CD4-positive, alpha-beta T cell (primary cell): ENCODE data around the gene CCNE1. TPM values are rescaled to one million over a fixed set of nuclear protein-coding genes. Genes with fewer than 3 reads are reported as not detected.

Source experiments
- ATAC-seq: fragments of 200-7000 bp; cut with Tn5 transposase; one replicate; pipeline ENCODE4 v1.10.0; 2022; ENCODE audit warnings: mild to moderate bottlenecking; ENCODE audit not compliant: poor library complexity
- CTCF ChIA-PET: fragments of 350-600 bp; sonication (Branson Sonifier 250); formaldehyde crosslinking; loops from one replicate; lab custom pipeline; 2021; ENCODE audit warnings: antibody characterized with exemption, inconsistent platforms; lab: Charles Lee
- POLR2A ChIA-PET: fragments of 350-600 bp; sonication (Branson Sonifier 250); formaldehyde crosslinking; loops from one replicate; lab custom pipeline; 2021; ENCODE audit warnings: antibody characterized with exemption, inconsistent platforms; lab: Charles Lee
- DNase-seq, 14 experiments: peaks; one replicate each; pipeline ENCODE4 v3.0.0-alpha.2; 2013 to 2020; ENCODE audit warnings: mixed read lengths in 2 of 14
- H3K27ac ChIP-seq, 2 donors: one replicate each; pipeline versions ENCODE4 v1.5.1 to v1.7.0; 2013; ENCODE audit warnings: low read length in 2 of 2, low read depth in 1 of 2, mild to moderate bottlenecking in 1 of 2
- H3K27me3 ChIP-seq, 2 experiments: 1 replicate in 1 of 2; 2 replicates in 1 of 2; pipeline versions ENCODE4 v1.6.1 to v1.7.0; 2013; ENCODE audit warnings: low read length in 2 of 2, control low read depth in 1 of 2, mild to moderate bottlenecking in 1 of 2, moderate library complexity in 1 of 2; ENCODE audit not compliant: insufficient read depth in 2 of 2, control insufficient read depth in 1 of 2
- H3K36me3 ChIP-seq: one replicate; pipeline ENCODE4 v1.6.1; 2013; ENCODE audit warnings: low read length, control low read depth; ENCODE audit not compliant: insufficient read depth
- H3K4me1 ChIP-seq: one replicate; pipeline ENCODE4 v1.6.1; 2013; ENCODE audit warnings: low read length, control low read depth; ENCODE audit not compliant: insufficient read depth
- H3K4me3 ChIP-seq: one replicate; pipeline ENCODE4 v1.5.1; 2013; ENCODE audit warnings: mild to moderate bottlenecking, low read length, moderate library complexity
- H3K9me3 ChIP-seq, 2 experiments: 1 replicate in 1 of 2; 2 replicates in 1 of 2; pipeline versions ENCODE4 v1.6.1 to v1.7.0; 2013; ENCODE audit warnings: low read length in 2 of 2, mild to moderate bottlenecking in 2 of 2, control low read depth in 1 of 2, moderate library complexity in 1 of 2; ENCODE audit not compliant: control insufficient read depth in 1 of 2, insufficient read depth in 1 of 2
- H3K27ac Mint-ChIP-seq: one replicate; pipeline ENCODE4 v1.8.0; 2020; ENCODE audit warnings: mixed read lengths
- H3K27me3 Mint-ChIP-seq: one replicate; pipeline ENCODE4 v1.8.0; 2021; ENCODE audit warnings: mixed read lengths
- H3K36me3 Mint-ChIP-seq: one replicate; pipeline ENCODE4 v1.8.0; 2021; ENCODE audit warnings: low read depth, mixed read lengths
- H3K4me1 Mint-ChIP-seq: one replicate; pipeline ENCODE4 v1.8.0; 2021; ENCODE audit warnings: low read depth, mixed read lengths
- H3K4me3 Mint-ChIP-seq: one replicate; pipeline ENCODE4 v1.8.0; 2020; ENCODE audit warnings: mild to moderate bottlenecking, mixed read lengths
- H3K9me3 Mint-ChIP-seq: one replicate; pipeline ENCODE4 v1.8.0; 2020; ENCODE audit warnings: mixed read lengths
- CTCF ChIP-seq: fragments of 200-600 bp; IDR thresholded peaks from one replicate; pipeline ENCODE4 v1.8.0; 2022; ENCODE audit warnings: antibody characterized with exemption, mild to moderate bottlenecking
- intact Hi-C, 2 experiments: fragments of 100-400 bp; cut with DNase I in 1 of 2; cut with micrococcal nuclease in 1 of 2; formaldehyde crosslinking; loops; one replicate each; pipeline versions ENCODE4 v1.15.1 to v1.9.0; 2023 to 2025; cut with DNase I, micrococcal nuclease
- total RNA-seq, 174 experiments: library from RNA in 2 of 174; stranded (reverse) in 2 of 174; gene quantifications; one replicate each; pipeline ENCODE4 v1.2.3 and lab custom pipeline; 2021 to 2026

Gene CCNE1
- total RNA-seq, 2 experiments from 2014 or later = 4.9 to 5.6 TPM

- Mint-ChIP-seq H3K4me3 (no peak overlapping the region), H3K36me3 (no peaks in the 10 kb centered on the region), H3K9me3 (no peaks in the 10 kb centered on the region), H3K27ac (no peak overlapping the region), H3K4me1 (peaks cover 4% of the 10 kb centered on the region), H3K27me3 (peaks cover 24% of the 10 kb centered on the region)
- no peaks in the 10 kb centered on the region for H3K9me3 ChIP-seq
- ATAC-seq = no peak
- no peaks in the 10 kb centered on the region for H3K36me3 ChIP-seq
- peaks cover 3 to 7% of the 10 kb centered on the region in 2 experiments for H3K27me3 ChIP-seq
- POLR2A ChIA-PET = interaction anchor here (0.6 kb wide), 1 partner anchor 9 kb away, joined by 3 read pairs; no protein-coding TSS in a partner anchor
- no peak overlapping the region for H3K4me3 ChIP-seq
- TF ChIP-seq CTCF = no peak
- DNase-seq = no peak
- intact Hi-C loops = no loop called here
- CTCF ChIA-PET = no interaction called here
- peaks cover 4% of the 10 kb centered on the region for H3K4me1 ChIP-seq
- H3K27ac ChIP-seq = no peak overlapping the region
Measured at GRCh38 chr19:29860492-29860891, 48.7 kb downstream of the CCNE1 start.

- H3K27ac Mint-ChIP-seq = no peak overlapping the region
- TF ChIP-seq CTCF = no peak
- DNase-seq (no peak), ATAC-seq (no peak)
- Histone ChIP-seq H3K27ac (no peak overlapping the region), H3K27me3 (peaks cover 3 to 7% of the 10 kb centered on the region in 2 experiments), H3K4me3 (no peak overlapping the region), H3K36me3 (no peaks in the 10 kb centered on the region), H3K9me3 (peaks cover 0 to 3% of the 10 kb centered on the region in 2 experiments), H3K4me1 (peaks cover 4% of the 10 kb centered on the region)
- H3K36me3 Mint-ChIP-seq = no peaks in the 10 kb centered on the region
- ChIA-PET CTCF (no interaction called here), POLR2A (no interaction called here)
- H3K4me3 Mint-ChIP-seq = no peak overlapping the region
- intact Hi-C loops = no loop called here
- H3K4me1 Mint-ChIP-seq = peaks cover 4% of the 10 kb centered on the region
- peaks cover under 1% of the 10 kb centered on the region for H3K9me3 Mint-ChIP-seq
- H3K27me3 Mint-ChIP-seq = peaks cover 24% of the 10 kb centered on the region
Measured at GRCh38 chr19:29861574-29861973, 49.8 kb downstream of the CCNE1 start.

- Histone ChIP-seq H3K36me3 (no peaks in the 10 kb centered on the region), H3K4me1 (no peaks in the 10 kb centered on the region), H3K27me3 (peaks cover 3 to 4% of the 10 kb centered on the region in 2 experiments), H3K9me3 (peaks cover 8 to 10% of the 10 kb centered on the region in 2 experiments), H3K27ac (no peak overlapping the region), H3K4me3 (no peak overlapping the region)
- Mint-ChIP-seq H3K4me3 (no peak overlapping the region), H3K36me3 (no peaks in the 10 kb centered on the region), H3K9me3 (peaks cover 2% of the 10 kb centered on the region), H3K27ac (no peak overlapping the region), H3K27me3 (peaks cover 21% of the 10 kb centered on the region), H3K4me1 (no peaks in the 10 kb centered on the region)
- CTCF ChIA-PET = no interaction called here
- no peak for TF ChIP-seq CTCF
- POLR2A ChIA-PET = no interaction called here
- intact Hi-C loops = no loop called here
- no peak for DNase-seq
- no peak for ATAC-seq
Measured at GRCh38 chr19:29866011-29866410, 54.2 kb downstream of the CCNE1 start.
